ENCODE measurements around the gene SLFN11. TPM values are rescaled to one million over a fixed set of nuclear protein-coding genes. Genes with fewer than 3 reads are reported as not detected.
A peak's percentile ranks its signal among the peaks of the same experiment; 100 is the strongest.

SLFN11 gene
- total RNA-seq, 2 donors from 2014 or later, result 7.7 TPM

GRCh38 chr17:35377706-35378105, 4.3 kb upstream of the SLFN11 start:
- 85% methylated on average over 3 of the region's 3 CpGs for WGBS
- Histone ChIP-seq H3K27ac (no peak overlapping the region), H3K36me3 (no peaks in the 10 kb centered on the region), H3K9me3 (no peaks in the 10 kb centered on the region), H3K4me1 (replicated peaks) (no peaks in the 10 kb centered on the region), H3K27me3 (replicated peaks; ENCODE audit: insufficient read depth) (no peaks in the 10 kb centered on the region), H3K4me3 (no peak overlapping the region)
- intact Hi-C loops (cut with DNase I), result no loop called here
- TF ChIP-seq POLR2AphosphoS5 (IDR thresholded peaks at IDR 0.05), result no peak
- TF ChIP-seq, protein P1, sequence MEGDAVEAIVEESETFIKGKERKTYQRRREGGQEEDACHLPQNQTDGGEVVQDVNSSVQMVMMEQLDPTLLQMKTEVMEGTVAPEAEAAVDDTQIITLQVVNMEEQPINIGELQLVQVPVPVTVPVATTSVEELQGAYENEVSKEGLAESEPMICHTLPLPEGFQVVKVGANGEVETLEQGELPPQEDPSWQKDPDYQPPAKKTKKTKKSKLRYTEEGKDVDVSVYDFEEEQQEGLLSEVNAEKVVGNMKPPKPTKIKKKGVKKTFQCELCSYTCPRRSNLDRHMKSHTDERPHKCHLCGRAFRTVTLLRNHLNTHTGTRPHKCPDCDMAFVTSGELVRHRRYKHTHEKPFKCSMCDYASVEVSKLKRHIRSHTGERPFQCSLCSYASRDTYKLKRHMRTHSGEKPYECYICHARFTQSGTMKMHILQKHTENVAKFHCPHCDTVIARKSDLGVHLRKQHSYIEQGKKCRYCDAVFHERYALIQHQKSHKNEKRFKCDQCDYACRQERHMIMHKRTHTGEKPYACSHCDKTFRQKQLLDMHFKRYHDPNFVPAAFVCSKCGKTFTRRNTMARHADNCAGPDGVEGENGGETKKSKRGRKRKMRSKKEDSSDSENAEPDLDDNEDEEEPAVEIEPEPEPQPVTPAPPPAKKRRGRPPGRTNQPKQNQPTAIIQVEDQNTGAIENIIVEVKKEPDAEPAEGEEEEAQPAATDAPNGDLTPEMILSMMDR (IDR thresholded peaks at IDR 0.05), result no peak
- no peak for TF ChIP-seq POLR2A (IDR thresholded peaks at IDR 0.05)
- no peak for DNase-seq (ENCODE audit: low spot score)

- intact Hi-C loops (cut with DNase I), result no loop called here
- WGBS, result 70% methylated on average over 2 of the region's 2 CpGs
- H3K4me3 ChIP-seq, result no peak overlapping the region
- H3K27me3 ChIP-seq (replicated peaks; ENCODE audit: insufficient read depth), result no peaks in the 10 kb centered on the region
- DNase-seq (ENCODE audit: low spot score), result no peak
- TF ChIP-seq POLR2AphosphoS5 (IDR thresholded peaks at IDR 0.05) (no peak), POLR2A (IDR thresholded peaks at IDR 0.05) (no peak)
- TF ChIP-seq, protein P1 (IDR thresholded peaks at IDR 0.05), result no peak
- no peak overlapping the region for H3K27ac ChIP-seq
- no peaks in the 10 kb centered on the region for H3K4me1 ChIP-seq (replicated peaks)
- no peaks in the 10 kb centered on the region for H3K36me3 ChIP-seq
- H3K9me3 ChIP-seq, result no peaks in the 10 kb centered on the region
These were observed 3.6 kb upstream of the SLFN11 start for GRCh38 chr17:35377068-35377467.

GRCh38 chr17:35376245-35376644, 2.8 kb upstream of the SLFN11 start:
- DNase-seq (ENCODE audit: low spot score), result no peak
- WGBS, result 55% methylated on average over 1 of the region's 1 CpG
- Histone ChIP-seq H3K27me3 (replicated peaks; ENCODE audit: insufficient read depth) (no peaks in the 10 kb centered on the region), H3K4me3 (no peak overlapping the region), H3K4me1 (replicated peaks) (no peaks in the 10 kb centered on the region), H3K9me3 (no peaks in the 10 kb centered on the region), H3K36me3 (no peaks in the 10 kb centered on the region), H3K27ac (no peak overlapping the region)
- TF ChIP-seq POLR2A (IDR thresholded peaks at IDR 0.05), result no peak
- no peak for TF ChIP-seq POLR2AphosphoS5 (IDR thresholded peaks at IDR 0.05)
- TF ChIP-seq, protein P1 (IDR thresholded peaks at IDR 0.05), result no peak
- intact Hi-C loops (cut with DNase I), result no loop called here

- intact Hi-C loops (cut with DNase I), result no loop called here
- Histone ChIP-seq H3K4me1 (replicated peaks) (no peaks in the 10 kb centered on the region), H3K36me3 (no peaks in the 10 kb centered on the region), H3K27ac (peak overlapping the region; percentile 81 to 88), H3K9me3 (no peaks in the 10 kb centered on the region), H3K4me3 (peak overlapping the region; percentile 40 to 41), H3K27me3 (replicated peaks; ENCODE audit: insufficient read depth) (no peaks in the 10 kb centered on the region)
- 45% methylated on average over 3 of the region's 3 CpGs for WGBS
- TF ChIP-seq POLR2A (IDR thresholded peaks at IDR 0.05) (no peak), POLR2AphosphoS5 (IDR thresholded peaks at IDR 0.05) (no peak)
- TF ChIP-seq, protein P1 (IDR thresholded peaks at IDR 0.05), result no peak
- DNase-seq (ENCODE audit: low spot score), result no peak
These were observed 1.4 kb upstream of the SLFN11 start for GRCh38 chr17:35374766-35375344.
